Tibial nerve (tissue), 4 donors: ENCODE measurements around the gene BRIP1.

Experiments
- CTCF ChIP-seq, 5 experiments: fragments of 200-600 bp in 3 of 5; fragments of 450-650 bp in 2 of 5; sonication (generic) in 3 of 5; IDR thresholded peaks; one replicate each; pipeline ENCODE4 v1.5.1; 2016 to 2019; ENCODE audit warnings: antibody characterized with exemption in 5 of 5, mild to moderate bottlenecking in 3 of 5, moderate library complexity in 2 of 5
- EP300 ChIP-seq, 2 donors: sonication (generic); formaldehyde crosslinking; IDR thresholded peaks; one replicate each; pipeline ENCODE4 v1.6.1; 2017; ENCODE audit warnings: antibody characterized with exemption in 2 of 2, mild to moderate bottlenecking in 1 of 2

- TF ChIP-seq EP300 (IDR thresholded peaks at IDR 0.05) (no peak), CTCF (IDR thresholded peaks at IDR 0.05) (no peak)
Measured at GRCh38 chr17:61878520-61878919, 15.2 kb upstream of the BRIP1 start.
